Right ventricle myocardium superior (tissue), 1 donor: ENCODE data around the gene MRAP. TPM values are rescaled to one million over a fixed set of nuclear protein-coding genes. Genes with fewer than 3 reads are reported as not detected.
"Not testable (repeated sequence)": the region's sequence is repeated elsewhere in the genome, so short reads cannot be mapped to it uniquely, and the experiment has no call there.

ENCODE experiments used
- ATAC-seq: fragments of 200-7000 bp; cut with Tn5 transposase; one replicate; pipeline ENCODE4 v1.9.1; 2020; ENCODE audit warnings: mild to moderate bottlenecking; ENCODE audit not compliant: poor library complexity
- DNase-seq: peaks from one replicate; pipeline ENCODE4 v3.0.0-alpha.2; 2020
- intact Hi-C: fragments of 100-400 bp; cut with DNase I; formaldehyde crosslinking; loops from one replicate; pipeline ENCODE4 v1.11.2; 2022
- long read RNA-seq: library from polyadenylated mRNA; unstranded; transcript quantifications from one replicate; pipeline ENCODE4 v2.0.0, GENCODE V29; 2021
- total RNA-seq: library from RNA; stranded (reverse); fragmentation: NEBNext Ultra II Directional; extraction: Animal tissue kit (Norgen Biotek cat#: 25700); gene quantifications from one replicate; pipeline ENCODE4 v1.2.1, GENCODE V29; 2021
- donor health status: DM: no; HTN: yes; CAD: no; lungs with severe emphysema.

The MRAP gene
- 0.56 TPM for total RNA-seq
- long read RNA-seq, partial matches to known transcripts, result 0 of 1 reads
- long read RNA-seq, other reads (novel, unspliced or antisense), result 1 of 1 reads

DNA sequence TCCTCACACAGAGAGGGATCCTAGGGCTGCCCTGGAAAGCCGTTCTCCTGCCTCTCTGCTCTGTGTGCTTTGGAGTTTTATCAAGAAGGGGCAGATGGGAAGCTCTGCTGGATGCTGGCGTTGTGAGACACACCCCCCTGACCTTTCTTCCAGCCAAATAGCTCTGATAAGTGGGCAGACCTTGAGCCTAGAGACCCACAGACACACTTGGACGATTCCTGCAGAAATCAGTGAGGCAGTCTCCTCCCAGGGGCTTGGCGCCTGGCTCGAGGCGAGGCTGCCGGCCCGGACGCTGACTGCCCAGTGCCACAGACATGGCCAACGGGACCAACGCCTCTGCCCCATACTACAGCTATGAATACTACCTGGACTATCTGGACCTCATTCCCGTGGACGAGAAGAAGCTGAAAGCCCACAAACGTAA is at the start of gene MRAP:
Gene MRAP, plus strand, starts transcription at position 198 of the 424 bp plus-strand sequence. Its CDS starts 117 bp downstream, at position 315.
- intact Hi-C loops, result no loop called here
- DNase-seq (no peak), ATAC-seq (peak; percentile 25)

DNA sequence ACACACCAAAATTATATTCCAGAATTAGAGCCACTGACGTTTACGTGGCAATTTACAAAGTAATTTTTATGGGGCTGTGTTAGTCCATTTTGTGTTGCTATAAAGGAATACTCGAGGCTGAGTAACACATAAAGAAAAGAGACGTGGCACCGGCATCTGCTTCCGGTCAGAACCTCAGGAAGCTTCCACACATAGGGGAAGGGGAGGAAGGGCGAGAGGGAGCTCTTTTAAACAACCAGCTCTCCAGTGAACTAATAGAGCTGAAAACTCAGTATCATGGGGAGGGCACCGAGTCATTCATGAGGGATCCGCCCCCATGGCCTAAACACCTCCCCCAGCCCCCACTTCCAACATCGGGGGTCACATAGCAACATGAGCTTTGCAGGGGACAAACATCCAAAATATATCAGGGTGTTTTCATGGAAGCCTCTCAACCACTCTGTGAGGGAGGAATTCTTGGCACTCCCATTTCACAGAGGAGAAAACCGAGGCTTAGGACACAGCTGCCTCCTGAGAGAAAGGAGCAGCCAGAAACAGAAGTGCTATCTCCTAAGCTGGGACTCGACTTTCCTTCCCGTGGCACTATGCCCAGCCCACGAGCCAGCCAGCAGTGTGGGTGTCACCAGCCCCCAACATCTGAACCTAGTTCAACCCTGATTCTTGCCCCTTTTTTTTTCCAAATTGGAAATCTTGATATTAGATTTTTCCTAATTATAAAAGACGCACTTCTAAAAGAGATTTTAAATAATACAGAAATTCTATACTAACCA is 49.0 kb upstream of the MRAP start:
- ATAC-seq (no peak), DNase-seq (no peak)
- intact Hi-C loops, result no loop called here

DNA sequence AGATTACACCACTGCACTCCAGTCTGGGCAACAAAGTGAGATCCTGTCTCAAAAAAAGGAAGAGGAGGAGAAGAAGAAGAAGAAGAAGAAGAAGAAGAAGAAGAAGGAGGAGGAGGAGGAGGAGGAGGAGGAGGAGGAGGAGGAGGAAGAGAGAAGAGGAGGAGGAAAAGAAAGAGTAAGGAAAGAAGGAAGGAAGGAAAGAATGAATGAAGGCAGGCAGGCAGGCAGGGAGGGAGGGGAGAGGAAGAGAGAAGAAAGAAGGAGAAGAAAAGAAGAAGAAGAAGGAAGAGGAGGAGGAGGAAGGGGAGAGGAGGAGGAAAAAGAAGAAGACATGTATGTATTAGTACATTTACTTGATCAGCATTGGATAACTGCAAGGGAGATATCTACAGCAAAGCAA is 46.5 kb upstream of the MRAP start:
- ATAC-seq (no peak), DNase-seq (no peak)
- intact Hi-C loops, result no loop called here

DNA sequence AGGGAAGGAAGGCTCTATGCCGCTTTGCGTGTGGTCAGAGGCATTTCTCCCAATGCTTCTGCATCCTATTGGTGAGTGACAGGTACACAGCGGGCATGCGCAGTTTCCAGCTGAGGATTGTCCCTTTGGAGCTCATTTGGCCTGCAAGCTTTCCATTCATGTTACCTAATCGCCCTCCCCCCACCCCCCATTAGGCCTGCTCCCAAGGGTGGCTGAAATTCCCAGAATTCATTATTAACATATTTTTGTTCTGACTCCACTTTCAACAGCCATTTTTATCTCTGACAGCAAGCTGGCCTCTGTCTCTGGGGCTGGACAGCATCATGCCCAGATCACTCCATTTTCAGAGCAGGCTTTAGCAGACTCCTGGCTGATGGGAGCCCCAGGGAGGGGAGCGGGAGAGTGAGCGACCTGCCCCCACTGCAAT is 45.4 kb upstream of the MRAP start:
- peak; percentile 73 for ATAC-seq
- intact Hi-C loops, result no loop called here

DNA sequence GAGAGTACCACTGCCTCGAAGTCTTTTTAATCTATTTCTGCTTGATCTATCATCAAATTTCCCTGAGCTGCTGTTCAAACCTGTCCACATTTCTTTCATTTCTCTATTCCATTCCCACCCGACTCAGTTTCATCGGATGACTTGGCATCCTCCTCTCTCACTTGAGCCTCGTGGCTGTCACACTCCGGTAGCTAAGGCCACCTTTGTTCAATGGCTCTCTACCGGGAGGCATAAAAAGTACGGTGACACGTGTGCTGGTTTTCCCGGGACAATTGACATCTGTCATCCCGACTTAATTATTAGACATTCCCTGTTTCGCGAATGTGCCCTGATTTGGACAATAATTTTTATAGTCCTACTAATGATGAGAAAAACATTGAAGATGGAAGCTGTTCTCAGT is 42.4 kb upstream of the MRAP start:
- DNase-seq (no peak), ATAC-seq (no peak)
- intact Hi-C loops, result loop anchor here (2.0 to 5.0 kb wide), 2 partner anchors 389 to 469 kb away; no protein-coding TSS in a partner anchor

More for the DNA sequence above, 45.4 kb upstream of the MRAP start:
- peak; percentile 65 for DNase-seq

DNA sequence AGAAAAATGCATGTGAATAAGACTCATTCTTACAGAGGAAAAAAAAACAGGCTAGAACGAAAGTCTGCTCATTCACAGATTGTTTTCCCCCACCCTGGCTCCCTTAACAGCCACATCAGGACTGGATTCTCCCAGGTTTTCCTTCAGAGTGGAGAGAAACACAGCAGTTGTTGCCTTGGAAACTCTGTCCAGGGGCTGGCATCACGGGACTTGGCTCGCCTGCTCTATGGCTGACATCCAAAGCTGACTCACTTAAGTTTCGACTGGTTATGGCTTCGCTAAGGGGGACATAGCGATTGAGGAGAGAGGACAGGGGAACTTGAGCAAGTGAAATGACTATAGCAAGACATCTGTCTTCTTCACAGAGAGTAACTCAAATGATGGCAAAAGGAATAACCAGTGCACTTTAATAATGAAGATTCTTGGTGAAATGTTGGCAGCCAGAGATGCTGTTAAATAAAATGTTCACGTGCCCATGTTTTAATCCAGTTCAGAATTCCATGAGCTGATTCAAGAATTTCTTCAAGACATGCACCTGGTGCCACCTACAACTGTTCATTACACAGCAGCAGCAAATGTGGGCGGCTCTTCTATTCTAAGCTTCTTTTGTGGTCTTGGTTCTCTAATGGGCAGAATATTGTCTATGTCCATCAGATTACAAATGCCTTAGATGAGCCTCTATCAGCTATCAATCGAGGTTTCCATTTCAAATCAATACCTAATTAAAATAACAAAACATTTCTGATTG is 41.6 kb upstream of the MRAP start:
- DNase-seq (peak; percentile 71), ATAC-seq (peak; percentile 77)
- intact Hi-C loops, result loop anchor here (2.0 to 5.0 kb wide), 2 partner anchors 390 to 470 kb away; no protein-coding TSS in a partner anchor

DNA sequence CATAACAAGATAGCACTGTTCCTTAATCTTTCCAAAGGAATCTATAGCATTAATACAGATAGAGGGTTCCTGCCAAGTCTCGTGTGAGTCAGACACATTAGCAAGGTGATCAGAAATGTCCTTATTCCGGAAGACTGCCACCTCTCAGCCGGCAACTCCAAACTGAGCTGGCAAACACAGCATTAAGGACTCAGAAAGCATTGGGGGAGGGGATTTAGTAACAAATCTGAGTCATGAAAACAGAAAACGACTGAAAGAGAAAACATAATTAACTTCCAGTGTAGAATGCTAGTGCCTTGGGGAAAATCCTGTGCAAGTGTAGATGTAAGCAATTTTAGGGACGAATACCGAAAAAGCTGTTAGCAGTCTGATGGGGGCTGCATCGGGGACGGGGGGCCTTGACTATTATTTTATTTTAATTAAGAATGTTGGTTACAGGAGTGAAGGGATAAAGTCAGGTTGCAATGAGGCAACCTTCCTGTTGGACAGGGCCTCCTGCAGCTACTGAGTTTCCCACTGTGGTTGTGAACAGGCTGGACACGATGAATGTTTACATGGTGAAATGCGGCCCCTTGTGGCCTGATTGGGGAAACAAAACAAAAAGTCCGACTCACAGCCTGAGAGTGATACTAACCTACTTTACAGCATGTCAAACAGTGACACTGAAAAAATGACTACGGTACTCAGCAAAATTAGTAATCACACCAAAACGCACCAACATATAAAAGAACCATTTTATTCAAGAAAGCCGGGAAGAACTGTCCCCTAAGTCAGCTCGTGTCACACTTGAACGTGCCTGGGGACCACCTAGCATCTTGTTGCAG is 40.5 kb upstream of the MRAP start:
- intact Hi-C loops, result loop anchor here (2.0 to 5.0 kb wide), 2 partner anchors 391 to 471 kb away; no protein-coding TSS in a partner anchor
- DNase-seq, result peak; percentile 57
- ATAC-seq, result peak; percentile 90

DNA sequence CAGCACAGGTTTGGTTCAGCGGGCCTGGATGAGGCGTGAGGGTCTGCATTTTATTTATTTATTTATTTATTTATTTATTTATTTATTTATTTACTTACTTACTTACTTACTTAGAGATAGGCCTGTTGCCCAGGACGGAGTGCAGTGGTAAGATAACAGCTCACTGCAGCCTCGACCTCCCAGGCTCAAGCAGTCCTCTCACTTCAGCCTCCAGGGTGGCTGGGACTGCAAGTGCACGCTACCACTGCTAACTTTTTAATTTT is 39.9 kb upstream of the MRAP start:
- not testable (repeated sequence) for DNase-seq, ATAC-seq
- intact Hi-C loops, result loop anchor here (5.0 kb wide), 1 partner anchor 471 kb away; no protein-coding TSS in a partner anchor

DNA sequence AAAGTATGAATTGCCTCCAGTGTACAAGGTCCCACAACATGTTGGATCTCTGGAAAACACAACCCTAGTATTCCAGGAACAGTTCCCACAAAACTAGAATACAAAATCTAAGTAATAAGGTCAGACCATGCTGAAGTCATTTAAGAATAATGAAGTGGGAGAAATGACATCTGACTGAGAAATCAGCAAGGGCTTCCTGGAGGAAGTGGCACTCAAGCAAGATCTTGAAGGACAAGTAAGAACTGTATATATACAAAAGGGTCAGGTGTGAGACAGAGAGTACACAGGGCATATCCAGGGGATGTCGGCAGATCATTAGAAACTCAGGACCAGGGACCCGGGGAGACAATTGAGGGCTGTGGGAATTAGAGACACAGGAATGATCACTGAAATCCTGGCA is 38.5 kb upstream of the MRAP start:
- intact Hi-C loops, result no loop called here
- ATAC-seq, result no peak

DNA sequence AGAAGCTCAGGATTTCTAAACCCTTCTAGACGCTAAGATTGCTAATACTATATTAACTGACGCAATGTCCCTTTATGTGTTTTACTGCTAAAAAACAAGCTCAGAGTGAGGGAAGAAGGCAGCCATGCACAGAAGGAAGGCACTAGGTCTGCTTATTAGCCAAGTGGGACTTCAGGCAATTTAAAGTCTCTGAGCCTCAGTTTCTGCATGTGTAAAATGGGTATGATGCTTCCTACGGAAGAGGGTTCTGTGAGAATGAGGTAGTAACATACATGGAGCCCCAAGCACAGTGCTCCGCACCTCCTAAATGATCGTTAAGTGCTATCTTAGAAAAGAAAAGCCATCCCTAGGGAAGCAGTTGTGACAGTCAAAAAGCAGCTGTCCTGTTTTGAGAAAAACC is 36.7 kb upstream of the MRAP start:
- intact Hi-C loops, result no loop called here
- DNase-seq (no peak), ATAC-seq (no peak)

More for the DNA sequence above, 38.5 kb upstream of the MRAP start:
- DNase-seq, result no peak

DNA sequence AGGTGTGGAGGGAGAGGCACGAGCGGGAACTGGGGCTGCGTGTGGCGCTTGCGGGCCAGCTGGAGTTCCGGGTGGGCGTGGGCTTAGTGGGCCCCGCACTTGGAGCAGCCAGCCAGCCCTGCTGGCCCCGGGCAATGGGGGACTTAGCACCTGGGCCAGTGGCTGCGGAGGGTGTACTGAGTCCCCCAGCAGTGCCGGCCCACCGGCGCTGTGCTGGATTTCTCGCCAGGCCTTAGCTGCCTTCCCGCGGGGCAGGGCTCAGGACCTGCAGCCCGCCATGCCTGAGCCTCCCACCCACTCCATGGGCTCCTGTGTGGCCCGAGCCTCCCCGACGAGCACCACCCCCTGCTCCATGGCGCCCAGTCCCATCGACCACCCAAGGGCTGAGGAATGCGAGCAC is 33.3 kb upstream of the MRAP start:
- intact Hi-C loops, ATAC-seq, DNase-seq: not testable (repeated sequence)

DNA sequence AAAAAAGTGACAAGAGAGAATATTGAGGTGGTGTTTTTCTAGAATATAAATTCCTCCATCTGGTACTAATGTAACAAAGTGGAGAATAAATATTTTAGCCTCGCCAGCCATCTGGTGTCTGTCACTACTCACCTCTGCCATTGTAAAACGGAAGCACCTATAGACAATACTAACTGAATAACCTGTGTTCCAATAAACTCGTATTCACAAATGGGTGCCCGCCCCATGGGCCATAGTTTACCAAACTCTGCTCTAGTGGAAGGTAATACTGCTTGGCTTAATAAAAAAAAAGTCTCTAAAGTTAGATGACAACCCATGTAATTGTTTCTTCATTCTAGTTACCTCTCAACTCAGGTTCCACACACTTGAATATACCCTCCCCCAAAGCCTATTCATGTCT is 27.9 kb upstream of the MRAP start:
- intact Hi-C loops, result no loop called here
- ATAC-seq, result no peak

DNA sequence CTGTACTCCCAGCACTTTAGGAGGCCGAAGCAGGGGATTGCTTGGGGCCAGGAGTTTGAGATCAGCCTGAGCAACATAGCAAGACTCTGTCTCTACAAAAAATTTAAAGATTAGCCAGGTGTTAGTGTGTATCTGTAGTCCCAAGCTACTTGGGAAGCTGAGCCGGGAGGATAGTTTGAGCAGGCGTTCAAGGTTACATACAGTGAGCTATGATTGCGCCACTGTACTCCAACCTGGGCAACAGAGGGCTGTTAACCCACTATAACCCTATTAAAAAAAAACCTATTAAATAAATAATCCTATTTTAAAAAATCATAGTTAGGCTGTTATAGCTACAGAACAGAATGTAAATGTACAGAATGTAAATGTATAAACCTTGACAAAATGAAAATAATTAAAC is 22.0 kb upstream of the MRAP start:
- intact Hi-C loops, result no loop called here
- DNase-seq (no peak), ATAC-seq (no peak)

More for the DNA sequence above, 27.9 kb upstream of the MRAP start:
- no peak for DNase-seq

DNA sequence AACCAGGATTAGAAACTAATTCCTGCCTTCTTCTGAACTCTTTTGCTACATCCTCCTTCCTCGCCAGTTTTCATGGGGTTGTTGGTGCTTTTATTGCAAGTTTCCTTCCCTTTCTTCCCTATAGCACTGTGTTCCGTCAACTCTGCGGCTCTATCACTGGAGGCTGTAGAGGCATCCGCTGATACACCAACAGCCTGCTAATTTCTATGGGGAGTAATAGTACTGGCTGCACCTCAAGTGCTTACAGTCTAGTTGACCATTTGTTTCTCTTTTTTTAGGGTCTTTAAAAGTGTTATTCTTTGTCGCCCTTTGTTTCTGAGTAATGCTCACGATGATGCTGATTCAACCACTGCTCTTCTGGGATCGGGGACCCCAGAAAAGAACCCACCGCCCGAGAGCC is 20.6 kb upstream of the MRAP start:
- DNase-seq (no peak), ATAC-seq (no peak)
- intact Hi-C loops, result no loop called here

DNA sequence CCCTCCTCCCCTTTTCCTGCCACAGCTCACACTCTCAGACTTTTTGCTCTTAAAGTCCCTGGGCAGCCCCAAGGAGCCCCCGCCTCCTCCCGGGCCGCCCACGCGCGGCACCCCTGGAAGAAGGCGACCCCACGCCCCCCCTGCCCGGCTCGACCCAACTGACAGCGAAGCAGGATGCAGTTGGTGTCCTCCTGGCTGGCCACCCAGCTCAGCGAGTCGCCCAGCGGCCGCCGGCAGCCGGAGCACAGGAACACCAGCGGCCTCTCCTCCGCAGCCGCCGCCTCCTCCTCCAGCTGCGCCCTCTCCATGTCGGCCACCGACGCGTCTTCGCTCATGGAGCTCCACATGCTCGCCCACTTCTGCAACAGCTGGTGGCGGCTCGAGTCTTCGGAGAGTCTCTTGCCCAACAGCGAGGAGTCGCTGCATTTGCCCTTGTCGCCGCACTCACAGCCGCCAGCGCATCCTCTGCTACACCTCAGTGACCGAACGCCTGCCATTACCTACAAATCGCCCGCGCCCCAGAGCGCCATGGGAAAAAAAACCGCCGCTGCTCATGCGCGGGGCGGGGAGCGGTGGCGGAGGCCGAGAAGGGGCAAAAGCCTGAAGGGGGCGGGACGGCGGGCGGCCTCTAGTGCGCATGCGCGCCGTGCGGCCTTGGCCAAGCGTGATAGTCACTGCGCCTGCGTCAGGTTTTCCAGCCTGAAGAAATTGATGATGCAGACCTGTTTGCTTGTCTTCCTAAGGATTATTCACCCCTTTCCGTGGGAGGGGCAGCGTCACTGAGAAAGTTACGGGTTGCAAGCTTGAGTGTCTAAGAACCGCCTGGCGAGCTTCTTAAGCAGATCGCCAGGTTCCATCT is 19.9 kb upstream of the MRAP start, which contains the start of gene MIS18A:
Gene MIS18A, minus strand, starts transcription at position 532 of the 859 bp plus-strand sequence. Its CDS starts 35 bp downstream, at position 497.
- intact Hi-C loops, result no loop called here
- DNase-seq, result peak; percentile 97
- ATAC-seq, result peak; percentile 99

DNA sequence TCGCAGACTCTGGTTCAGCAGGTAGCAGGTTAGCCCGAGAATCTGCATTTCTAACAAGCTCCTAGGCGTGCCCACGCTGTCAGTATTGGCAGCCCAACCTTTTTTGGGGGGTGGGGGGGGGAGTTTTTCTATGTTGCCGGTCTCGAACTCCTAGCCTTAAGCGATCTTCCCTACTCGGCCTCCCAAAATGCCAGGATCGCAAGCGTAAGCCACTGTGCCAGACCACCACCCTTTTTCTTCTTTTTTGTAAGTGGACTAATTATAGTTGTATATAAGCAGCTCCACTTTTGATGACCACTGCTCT is 19.3 kb upstream of the MRAP start:
- DNase-seq, result no peak
- no peak for ATAC-seq
- intact Hi-C loops, result no loop called here

DNA sequence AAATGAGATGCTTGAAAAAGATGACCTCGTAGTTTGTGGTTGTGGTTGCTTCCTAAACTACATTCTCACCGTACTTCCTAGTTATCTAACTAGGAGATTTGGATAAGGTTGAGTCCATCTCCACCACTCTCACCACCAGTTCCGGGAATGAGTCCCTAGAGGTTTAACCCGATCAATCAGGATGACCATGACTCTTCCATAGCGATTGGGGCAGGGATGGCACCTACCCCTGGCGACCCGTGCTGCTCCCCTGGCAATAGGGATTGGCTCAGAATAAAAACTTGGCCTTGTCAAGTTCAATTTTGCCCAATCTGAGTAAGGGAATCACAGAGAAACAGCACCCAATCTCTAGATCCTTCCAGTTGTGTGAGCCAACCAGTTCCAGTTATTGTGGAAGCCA is 17.1 kb upstream of the MRAP start:
- ATAC-seq (no peak), DNase-seq (no peak)
- intact Hi-C loops, result no loop called here

DNA sequence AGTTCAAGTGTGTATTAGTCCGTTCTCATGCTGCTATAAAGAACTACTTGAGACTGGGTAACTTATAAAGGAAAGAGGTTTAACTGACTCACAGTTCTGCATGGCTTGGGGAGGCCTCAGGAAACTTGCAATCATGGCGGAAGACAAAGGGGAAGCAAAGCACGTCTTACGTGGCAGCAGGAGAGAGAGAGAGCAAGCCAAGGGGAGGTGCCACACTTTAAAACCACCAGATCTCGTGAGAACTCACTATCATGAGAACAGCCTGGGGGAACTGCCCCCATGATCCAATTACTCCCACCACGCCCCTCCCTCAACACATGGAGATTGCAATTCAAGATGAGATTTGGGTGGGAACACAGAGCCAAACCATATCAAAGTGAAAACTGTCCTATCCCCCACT is 15.7 kb upstream of the MRAP start:
- no peak for ATAC-seq

More for the DNA sequence above, 15.7 kb upstream of the MRAP start:
- no peak for DNase-seq
- intact Hi-C loops, result no loop called here
